HG02571 (cell line): Measurements from ENCODE around the gene OXSR1.
"Not testable (repeated sequence)": the region's sequence is repeated elsewhere in the genome, so short reads cannot be mapped to it uniquely, and the experiment has no call there.

ENCODE experiments used
- ATAC-seq: cut with Tn5 transposase; IDR thresholded peaks from one replicate; pipeline ENCODE4 v1.9.1; 2021; ENCODE audit warnings: mild to moderate bottlenecking, moderate library complexity; ENCODE audit not compliant: unreplicated experiment

Gene OXSR1

DNA sequence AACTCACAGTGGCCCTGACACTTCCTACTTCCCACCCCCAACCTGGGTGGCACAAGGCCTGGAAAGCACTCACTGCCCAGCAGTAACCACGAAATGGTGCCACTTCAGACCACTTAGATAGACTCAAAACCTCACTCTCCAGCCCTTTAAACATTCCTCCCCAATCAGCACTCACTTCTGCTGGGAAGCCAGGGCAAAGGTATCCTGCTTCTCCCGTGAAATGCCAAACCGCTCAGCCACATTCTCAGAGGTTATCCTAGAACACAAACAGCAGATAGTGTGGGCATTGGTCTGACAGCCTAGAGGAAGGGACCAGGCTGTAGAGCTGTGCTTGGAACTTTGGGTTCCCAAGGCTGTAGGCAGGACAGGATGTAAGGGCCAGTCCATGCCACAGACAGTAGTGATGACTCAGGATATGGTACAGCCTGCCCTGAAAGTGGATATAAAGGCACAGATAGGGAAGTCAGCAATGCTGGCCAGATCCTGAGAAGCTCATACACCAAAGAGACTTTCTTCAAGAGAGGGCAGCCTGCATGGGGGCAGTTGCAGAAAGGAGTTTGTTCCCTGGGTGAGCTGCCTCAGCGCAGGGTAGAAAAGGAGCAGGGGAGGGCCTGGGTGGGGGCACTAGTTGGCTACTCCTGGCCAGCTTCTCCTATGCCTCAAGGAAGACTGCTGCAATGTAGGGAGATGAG lies 37.6 kb upstream of the OXSR1 start:
- no peak for ATAC-seq

DNA sequence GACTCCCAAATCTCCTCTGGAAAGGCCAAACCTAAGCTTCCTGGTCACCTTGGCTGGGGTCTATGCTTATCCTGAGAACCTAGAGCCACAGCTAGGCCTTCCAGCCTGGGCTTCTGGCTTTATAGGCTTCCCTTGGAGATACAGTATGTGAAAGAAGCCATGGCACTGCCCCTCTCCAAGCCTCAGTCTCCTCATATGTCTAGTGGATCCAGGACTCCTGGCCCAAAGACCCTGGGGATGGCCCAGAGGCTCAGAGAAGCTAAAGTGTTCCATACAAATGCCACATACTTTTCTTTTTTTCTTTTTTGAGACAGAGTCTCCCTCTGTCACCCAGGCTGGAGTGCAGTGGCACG lies 37.1 kb upstream of the OXSR1 start:
- no peak for ATAC-seq

DNA sequence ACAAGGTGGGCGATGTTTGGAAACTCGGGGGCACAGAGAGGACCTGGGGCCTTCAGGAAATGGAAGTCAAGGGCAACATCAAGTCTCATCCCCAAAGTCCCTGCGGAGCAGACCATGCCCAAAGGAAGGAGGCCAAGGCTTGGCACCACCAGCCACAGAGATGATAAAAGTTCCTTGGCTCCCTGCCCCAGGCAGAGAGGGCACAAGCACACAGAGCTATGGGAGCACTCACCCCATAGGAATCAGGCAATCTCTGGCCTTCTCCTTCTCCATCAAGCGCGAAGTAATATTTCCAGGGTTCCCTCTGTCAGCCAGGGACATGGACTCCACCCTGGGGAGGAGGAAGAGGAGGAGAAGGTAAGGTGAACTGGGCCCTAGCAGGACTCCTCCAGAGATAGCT lies 36.3 kb upstream of the OXSR1 start:
- ATAC-seq = no peak

DNA sequence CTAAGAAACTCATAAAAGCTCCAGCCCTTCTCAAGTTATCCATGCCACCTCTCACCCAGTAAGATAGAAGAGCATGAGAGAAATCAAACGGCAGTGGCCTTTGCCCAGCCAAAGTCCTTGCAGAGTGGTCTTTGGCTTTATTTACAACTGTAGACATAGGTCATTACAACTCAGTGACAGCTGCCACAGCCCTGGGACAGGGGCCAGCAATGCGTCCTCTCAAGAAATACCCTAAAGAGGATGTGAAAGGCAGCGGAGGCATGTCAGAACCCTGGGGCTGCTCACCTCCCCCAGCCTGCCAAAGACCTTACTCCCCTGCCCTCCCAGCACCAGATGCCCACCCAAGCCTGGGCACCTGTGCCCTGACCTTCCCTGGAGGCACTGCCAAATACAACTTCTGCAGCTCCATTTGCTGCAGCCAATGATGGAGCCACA lies 34.7 kb upstream of the OXSR1 start:
- ATAC-seq = no peak

GRCh38 chr3:38131621-38132369 lies 33.5 kb upstream of the OXSR1 start:
- ATAC-seq = no peak

- ATAC-seq = no peak
Observed at GRCh38 chr3:38133209-38133556, 32.2 kb upstream of the OXSR1 start.

GRCh38 chr3:38133557-38134405 lies 31.6 kb upstream of the OXSR1 start:
- no peak for ATAC-seq

- ATAC-seq = not testable (repeated sequence)
Observed at GRCh38 chr3:38134517-38135143, 30.7 kb upstream of the OXSR1 start.

DNA sequence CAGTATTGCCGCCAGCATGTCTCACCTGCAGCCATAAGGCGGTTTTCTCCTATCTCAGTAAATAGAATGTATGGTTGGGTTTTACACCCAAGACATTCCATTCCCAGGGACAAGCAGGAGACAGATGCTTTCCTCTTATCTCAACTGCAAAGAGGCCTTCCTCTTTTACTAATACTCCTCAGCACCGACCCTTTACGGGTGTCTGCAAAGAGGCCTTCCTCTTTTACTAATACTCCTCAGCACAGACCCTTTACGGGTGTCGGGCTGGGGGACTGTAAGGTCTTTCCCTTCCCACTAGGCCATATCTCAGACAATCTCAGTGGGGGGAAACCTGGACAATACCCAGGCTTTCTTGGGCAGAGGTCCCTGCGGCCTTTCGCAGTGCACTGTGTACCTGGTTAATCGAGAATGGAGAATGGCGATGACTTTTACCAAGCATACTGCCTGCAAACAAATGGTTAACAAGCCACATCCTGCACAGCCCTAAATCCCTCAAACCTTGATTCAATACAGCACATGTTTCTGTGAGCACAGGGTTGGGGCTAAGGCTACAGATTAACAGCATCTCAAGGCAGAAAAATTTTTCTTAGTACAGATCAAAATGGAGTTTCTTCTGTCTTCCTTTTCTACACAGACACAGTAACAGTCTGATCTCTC lies 29.6 kb upstream of the OXSR1 start:
- ATAC-seq = not testable (repeated sequence)

GRCh38 chr3:38136393-38136776 lies 29.0 kb upstream of the OXSR1 start:
- no peak for ATAC-seq

GRCh38 chr3:38136777-38137614 lies 28.3 kb upstream of the OXSR1 start, which contains the start of gene ACAA1:
TSS of gene ACAA1 (minus strand) at chr3:38137127. CDS start at chr3:38137035, 92 bp downstream.
- peak; percentile 85 for ATAC-seq

DNA sequence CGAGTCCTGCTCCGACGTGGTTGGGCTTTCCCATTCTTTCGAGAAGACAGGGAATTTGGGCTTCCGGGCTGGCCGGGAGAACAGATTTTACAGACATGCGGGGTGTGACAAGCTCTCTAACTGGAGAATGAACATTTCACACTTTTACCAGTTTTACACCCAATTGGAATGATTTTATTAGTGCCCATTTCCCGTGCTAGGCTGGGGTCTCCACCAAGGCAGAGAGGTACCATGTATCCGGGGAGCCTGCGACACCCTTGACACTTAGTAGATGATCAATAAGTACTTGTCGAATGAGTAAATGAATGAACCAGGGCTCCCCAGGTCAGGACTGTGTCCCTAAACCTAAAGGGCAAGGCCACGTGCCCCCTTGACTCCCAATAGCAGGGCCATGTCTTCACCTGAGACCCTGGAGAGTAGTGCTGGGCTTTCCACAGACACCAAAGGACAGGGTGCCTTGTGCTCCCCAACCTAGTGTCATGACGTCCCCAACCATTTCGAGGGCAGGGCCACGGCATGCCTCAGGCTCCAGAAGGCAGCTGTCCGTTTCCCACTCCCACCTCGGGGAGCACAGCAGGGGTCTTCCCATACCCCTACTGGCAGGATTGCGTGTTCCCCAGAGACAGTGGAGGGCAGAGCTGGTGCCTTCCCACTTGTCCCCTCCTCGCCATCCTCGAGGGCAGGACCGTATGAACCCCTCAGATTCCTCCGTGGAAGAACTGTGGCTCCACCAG lies 27.6 kb upstream of the OXSR1 start:
- ATAC-seq = no peak

DNA sequence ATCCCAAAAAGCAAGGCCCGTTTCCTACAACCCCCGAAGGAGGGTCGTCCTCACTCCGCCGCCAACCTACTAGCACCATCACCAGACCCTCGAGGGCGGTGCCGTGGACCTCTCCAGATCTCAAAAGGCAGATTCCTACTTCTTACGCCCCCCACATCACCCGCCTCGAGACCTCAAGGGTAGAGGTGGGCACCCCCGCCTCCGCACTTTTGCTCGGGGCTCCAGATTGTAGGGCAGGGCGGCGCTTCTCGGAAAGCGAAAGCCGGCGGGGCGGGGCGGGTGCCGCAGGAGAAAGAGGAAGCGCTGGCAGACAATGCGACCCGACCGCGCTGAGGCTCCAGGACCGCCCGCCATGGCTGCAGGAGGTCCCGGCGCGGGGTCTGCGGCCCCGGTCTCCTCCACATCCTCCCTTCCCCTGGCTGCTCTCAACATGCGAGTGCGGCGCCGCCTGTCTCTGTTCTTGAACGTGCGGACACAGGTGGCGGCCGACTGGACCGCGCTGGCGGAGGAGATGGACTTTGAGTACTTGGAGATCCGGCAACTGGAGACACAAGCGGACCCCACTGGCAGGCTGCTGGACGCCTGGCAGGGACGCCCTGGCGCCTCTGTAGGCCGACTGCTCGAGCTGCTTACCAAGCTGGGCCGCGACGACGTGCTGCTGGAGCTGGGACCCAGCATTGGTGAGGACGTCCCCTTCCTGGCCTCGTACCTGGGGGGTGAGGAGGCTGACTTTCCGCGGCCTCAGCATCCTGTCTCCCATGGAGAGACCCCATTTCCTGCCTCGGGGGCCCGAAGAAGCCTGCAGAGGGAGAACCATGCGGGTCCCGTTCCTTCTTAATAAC lies 26.8 kb upstream of the OXSR1 start, which contains the start of gene MYD88:
Gene MYD88 (plus strand): TSS at position 313 of the 842 bp plus-strand sequence. CDS start 40 bp downstream, at position 353.
- peak; percentile 37 for ATAC-seq

- ATAC-seq = no peak
Observed at GRCh38 chr3:38139191-38139590, 26.1 kb upstream of the OXSR1 start.

DNA sequence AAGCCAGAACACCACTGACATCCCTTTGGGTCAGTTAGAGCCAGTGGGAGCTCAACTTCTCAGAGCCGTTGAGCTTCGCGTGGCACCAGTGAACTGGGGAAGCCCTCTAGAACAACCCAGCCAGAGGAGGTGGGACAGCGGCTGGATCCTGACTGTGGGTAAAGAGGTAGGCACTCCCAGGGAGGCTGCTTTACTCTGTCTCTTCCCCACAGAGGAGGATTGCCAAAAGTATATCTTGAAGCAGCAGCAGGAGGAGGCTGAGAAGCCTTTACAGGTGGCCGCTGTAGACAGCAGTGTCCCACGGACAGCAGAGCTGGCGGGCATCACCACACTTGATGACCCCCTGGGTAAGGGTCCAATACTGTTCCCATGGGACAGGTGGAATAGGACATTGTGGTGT lies 25.7 kb upstream of the OXSR1 start:
- no peak for ATAC-seq

DNA sequence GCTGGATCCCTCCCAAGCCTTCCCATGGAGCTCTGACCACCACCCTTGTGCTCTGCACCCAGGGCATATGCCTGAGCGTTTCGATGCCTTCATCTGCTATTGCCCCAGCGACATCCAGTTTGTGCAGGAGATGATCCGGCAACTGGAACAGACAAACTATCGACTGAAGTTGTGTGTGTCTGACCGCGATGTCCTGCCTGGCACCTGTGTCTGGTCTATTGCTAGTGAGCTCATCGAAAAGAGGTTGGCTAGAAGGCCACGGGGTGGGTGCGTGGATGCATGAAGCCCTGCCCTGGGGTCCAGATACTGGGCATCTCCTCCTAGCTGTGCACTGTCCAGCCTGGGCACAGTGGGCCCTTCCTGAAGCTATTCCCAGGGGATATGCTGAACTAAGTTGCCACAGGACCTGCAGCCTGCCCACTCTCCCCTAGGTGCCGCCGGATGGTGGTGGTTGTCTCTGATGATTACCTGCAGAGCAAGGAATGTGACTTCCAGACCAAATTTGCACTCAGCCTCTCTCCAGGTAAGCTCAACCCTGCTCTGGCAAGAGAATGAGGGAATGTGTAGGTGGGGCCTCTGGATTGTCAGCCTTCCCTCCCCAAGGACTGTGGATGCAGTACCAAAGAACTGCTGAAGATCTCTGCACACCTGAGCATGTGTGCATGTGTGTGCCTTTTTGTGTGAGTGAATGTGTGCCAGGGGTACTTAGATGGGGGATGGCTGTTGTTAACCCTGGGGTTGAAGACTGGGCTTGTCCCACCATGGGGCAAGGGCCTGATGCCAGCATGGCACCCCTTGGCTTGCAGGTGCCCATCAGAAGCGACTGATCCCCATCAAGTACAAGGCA lies 24.8 kb upstream of the OXSR1 start:
- ATAC-seq = no peak
